MM.1S (cell line): Measurements from ENCODE around the gene NTN1.

Source experiments
- DNase-seq: peaks from one replicate; pipeline ENCODE4 v3.0.0-alpha.2; 2015
- H2AFZ ChIP-seq: fragments of 300-600 bp; sonication (generic); 2 replicates; pipeline ENCODE4 v1.6.0; 2016; ENCODE audit warnings: antibody characterized with exemption, low read length
- H3F3A ChIP-seq: fragments of 300-600 bp; sonication (generic); 2 replicates; pipeline ENCODE4 v1.6.1; 2016; ENCODE audit warnings: mild to moderate bottlenecking, antibody characterized with exemption, low read length, moderate library complexity, mixed read lengths; ENCODE audit not compliant: insufficient read depth
- H3K27ac ChIP-seq: fragments of 300-600 bp; sonication (generic); 2 replicates; pipeline ENCODE4 v1.5.1; 2016; ENCODE audit warnings: mild to moderate bottlenecking, low read length
- H3K27me3 ChIP-seq: fragments of 300-600 bp; sonication (generic); replicated peaks from 2 replicates; pipeline ENCODE4 v1.6.0; 2016; ENCODE audit warnings: low read length; ENCODE audit not compliant: insufficient read depth
- H3K36me3 ChIP-seq: fragments of 300-600 bp; sonication (generic); replicated peaks from 2 replicates; pipeline ENCODE4 v1.6.1; 2016; ENCODE audit warnings: mild to moderate bottlenecking, low read length, mixed read lengths; ENCODE audit not compliant: insufficient read depth
- H3K4me1 ChIP-seq: fragments of 300-600 bp; sonication (generic); 2 replicates; pipeline ENCODE4 v1.6.1; 2016; ENCODE audit warnings: low read length, mixed read lengths
- H3K4me2 ChIP-seq: fragments of 300-600 bp; sonication (generic); 2 replicates; pipeline ENCODE4 v1.6.0; 2016; ENCODE audit warnings: low read depth, low read length
- H3K4me3 ChIP-seq: fragments of 300-600 bp; sonication (generic); 2 replicates; pipeline ENCODE4 v1.5.1; 2016; ENCODE audit warnings: low read length, mixed read lengths
- H3K79me2 ChIP-seq: fragments of 300-600 bp; sonication (generic); 2 replicates; pipeline ENCODE4 v1.6.1; 2016; ENCODE audit warnings: mixed run types, low read length, mixed read lengths
- H3K9ac ChIP-seq: fragments of 300-600 bp; sonication (generic); 2 replicates; pipeline ENCODE4 v1.6.1; 2016; ENCODE audit warnings: low read length, mixed read lengths
- H3K9me2 ChIP-seq: fragments of 300-600 bp; sonication (generic); replicated peaks from 2 replicates; pipeline ENCODE4 v1.6.1; 2016; ENCODE audit warnings: mild to moderate bottlenecking, low read length, mixed read lengths; ENCODE audit not compliant: insufficient read depth
- H3K9me3 ChIP-seq: fragments of 300-600 bp; sonication (generic); replicated peaks from 2 replicates; pipeline ENCODE4 v1.6.1; 2016; ENCODE audit warnings: mild to moderate bottlenecking, low read length, mixed read lengths; ENCODE audit not compliant: insufficient read depth
- H4K20me1 ChIP-seq: fragments of 300-600 bp; sonication (generic); 2 replicates; pipeline ENCODE4 v1.6.1; 2016; ENCODE audit warnings: mild to moderate bottlenecking, low read length, moderate library complexity, mixed read lengths; ENCODE audit not compliant: insufficient read depth
- CTCF ChIP-seq: fragments of 300-600 bp; sonication (generic); IDR thresholded peaks from 2 replicates; pipeline ENCODE4 v1.5.1; 2016; ENCODE audit warnings: antibody characterized with exemption, low read length, mixed read lengths
- EZH2 ChIP-seq: fragments of 300-600 bp; sonication (generic); optimal IDR thresholded peaks from 2 replicates; pipeline ENCODE3; 2017; ENCODE audit warnings: low read depth, mild to moderate bottlenecking, antibody characterized with exemption, low read length, mixed read lengths
- EZH2phosphoT487 ChIP-seq: fragments of 300-600 bp; sonication (generic); IDR thresholded peaks from 2 replicates; pipeline ENCODE4 v1.6.1; 2018; ENCODE audit warnings: antibody characterized with exemption, low read length

NTN1 gene

GRCh38 chr17:8995711-8996110 is 25.6 kb upstream of the NTN1 start:
- H3K27me3 ChIP-seq = peaks cover 8% of the 10 kb centered on the region
- no peaks in the 10 kb centered on the region for H3F3A ChIP-seq
- H3K4me1 ChIP-seq = no peaks in the 10 kb centered on the region
- no peak for DNase-seq
- H3K9ac ChIP-seq = no peak overlapping the region
- no peak for TF ChIP-seq EZH2
- TF ChIP-seq CTCF = no peak
- no peak for TF ChIP-seq EZH2phosphoT487
- no peaks in the 10 kb centered on the region for H3K36me3 ChIP-seq
- no peaks in the 10 kb centered on the region for H4K20me1 ChIP-seq
- H3K4me2 ChIP-seq = no peak overlapping the region
- H3K4me3 ChIP-seq = no peak overlapping the region
- H3K9me3 ChIP-seq = no peaks in the 10 kb centered on the region
- H2AFZ ChIP-seq = no peak overlapping the region
- no peaks in the 10 kb centered on the region for H3K9me2 ChIP-seq
- no peaks in the 10 kb centered on the region for H3K79me2 ChIP-seq
- H3K27ac ChIP-seq = no peak overlapping the region

GRCh38 chr17:8997994-8998628 is 23.2 kb upstream of the NTN1 start:
- TF ChIP-seq EZH2phosphoT487 (no peak), CTCF (peak; percentile 97)
- Histone ChIP-seq H3K4me3 (no peak overlapping the region), H4K20me1 (no peaks in the 10 kb centered on the region), H3K9me3 (no peaks in the 10 kb centered on the region), H3F3A (no peaks in the 10 kb centered on the region), H3K9me2 (no peaks in the 10 kb centered on the region), H3K4me1 (no peaks in the 10 kb centered on the region), H3K27ac (no peak overlapping the region), H3K9ac (no peak overlapping the region), H3K79me2 (no peaks in the 10 kb centered on the region), H3K36me3 (no peaks in the 10 kb centered on the region), H3K4me2 (no peak overlapping the region), H2AFZ (no peak overlapping the region), H3K27me3 (peaks cover 23% of the 10 kb centered on the region)
- DNase-seq = peak; percentile 59

GRCh38 chr17:9001559-9001958 is 19.8 kb upstream of the NTN1 start:
- Histone ChIP-seq H2AFZ (no peak overlapping the region), H4K20me1 (no peaks in the 10 kb centered on the region), H3F3A (no peaks in the 10 kb centered on the region), H3K4me2 (no peak overlapping the region), H3K79me2 (no peaks in the 10 kb centered on the region), H3K9ac (no peak overlapping the region), H3K4me3 (no peak overlapping the region), H3K9me2 (no peaks in the 10 kb centered on the region), H3K27me3 (peaks cover 54% of the 10 kb centered on the region), H3K4me1 (no peaks in the 10 kb centered on the region), H3K9me3 (no peaks in the 10 kb centered on the region), H3K36me3 (no peaks in the 10 kb centered on the region), H3K27ac (no peak overlapping the region)
- TF ChIP-seq EZH2 = no peak
- TF ChIP-seq EZH2phosphoT487 = no peak
- no peak for TF ChIP-seq CTCF
- DNase-seq = no peak
